Neural cell (in vitro differentiated cells): ENCODE results near the gene H1-8. TPM values are rescaled to one million over a fixed set of nuclear protein-coding genes. Genes with fewer than 3 reads are reported as not detected.

ENCODE experiments used
- H2AFZ ChIP-seq: fragments of 200-600, 300-800 bp; sonication (generic), shearing (Covaris generic); 2 replicates; pipeline ENCODE4 v1.6.0; 2014; ENCODE audit warnings: low read depth, mild to moderate bottlenecking, antibody characterized with exemption, low read length, moderate library complexity
- H3F3A ChIP-seq: fragments of 200-600 bp; shearing (Covaris generic); 2 replicates; pipeline ENCODE4 v1.6.1; 2016; ENCODE audit warnings: mild to moderate bottlenecking, moderate library complexity, mixed read lengths, antibody characterized with exemption, low read length; ENCODE audit not compliant: insufficient read depth, poor library complexity, severe bottlenecking
- H3K27ac ChIP-seq: fragments of 200-600, 300-800 bp; sonication (generic), shearing (Covaris generic); 2 replicates; pipeline ENCODE4 v1.5.1; 2014; ENCODE audit warnings: mild to moderate bottlenecking, low read length, moderate library complexity
- H3K27me3 ChIP-seq: fragments of 300-800, 200-600 bp; sonication (generic), shearing (Covaris generic); 2 replicates; pipeline ENCODE4 v1.6.0; 2014; ENCODE audit warnings: mild to moderate bottlenecking, low read depth, low read length, moderate library complexity; ENCODE audit not compliant: insufficient read depth
- H3K36me3 ChIP-seq: fragments of 300-800, 200-600 bp; sonication (generic), shearing (Covaris generic); 2 replicates; pipeline ENCODE4 v1.5.1; 2014; ENCODE audit warnings: mild to moderate bottlenecking, antibody characterized with exemption, low read length, moderate library complexity; ENCODE audit not compliant: insufficient read depth
- H3K4me2 ChIP-seq: fragments of 300-800, 200-600 bp; sonication (generic), shearing (Covaris generic); 2 replicates; pipeline ENCODE4 v1.6.0; 2014; ENCODE audit warnings: mild to moderate bottlenecking, low read length
- H3K4me3 ChIP-seq: fragments of 300-800, 200-600 bp; sonication (generic), shearing (Covaris generic); 2 replicates; pipeline ENCODE4 v1.5.1; 2014; ENCODE audit warnings: mild to moderate bottlenecking, low read length, moderate library complexity
- H3K79me2 ChIP-seq: fragments of 200-600 bp; shearing (Covaris generic); replicated peaks from 2 replicates; pipeline ENCODE4 v1.6.0; 2014; ENCODE audit warnings: mild to moderate bottlenecking, low read length, moderate library complexity; ENCODE audit not compliant: insufficient read depth
- H3K9ac ChIP-seq: fragments of 300-800, 200-600 bp; sonication (generic), shearing (Covaris generic); 2 replicates; pipeline ENCODE4 v1.6.1; 2016; ENCODE audit warnings: mild to moderate bottlenecking, low read length, mixed read lengths
- H3K9me2 ChIP-seq: fragments of 200-600 bp; shearing (Covaris generic); 2 replicates; pipeline ENCODE4 v1.6.1; 2016; ENCODE audit warnings: mild to moderate bottlenecking, low read length, mixed read lengths; ENCODE audit not compliant: insufficient read depth
- H3K9me3 ChIP-seq: fragments of 200-600, 300-800 bp; sonication (generic), shearing (Covaris generic); 2 replicates; pipeline ENCODE4 v1.6.1; 2016; ENCODE audit warnings: mild to moderate bottlenecking, mixed run types, low read length, moderate library complexity, mixed read lengths
- H4K20me1 ChIP-seq: fragments of 200-600 bp; shearing (Covaris generic); 2 replicates; pipeline ENCODE4 v1.6.1; 2016; ENCODE audit warnings: mild to moderate bottlenecking, mixed run types; ENCODE audit not compliant: insufficient read depth
- CTCF ChIP-seq: fragments of 450-650 bp; IDR thresholded peaks from 2 replicates; pipeline ENCODE4 v1.5.1; 2014; ENCODE audit warnings: antibody characterized with exemption, mild to moderate bottlenecking, moderate library complexity; ENCODE audit not compliant: poor library complexity, severe bottlenecking
- EP300 ChIP-seq: fragments of 450-650 bp; conservative IDR thresholded peaks from 2 replicates; pipeline ENCODE4 v1.6.1; 2014; ENCODE audit warnings: antibody characterized with exemption, mild to moderate bottlenecking, moderate library complexity; ENCODE audit not compliant: poor library complexity, severe bottlenecking
- EZH2 ChIP-seq: fragments of 200-600, 300-800 bp; shearing (Covaris generic), sonication (generic); IDR thresholded peaks from 2 replicates; pipeline ENCODE4 v1.6.1; 2014; ENCODE audit warnings: antibody characterized with exemption, low read length, borderline replicate concordance, mild to moderate bottlenecking; ENCODE audit not compliant: insufficient read depth, poor library complexity, severe bottlenecking
- MXI1 ChIP-seq: fragments of 450-650 bp; conservative IDR thresholded peaks from 2 replicates; pipeline ENCODE4 v1.6.1; 2014; ENCODE audit warnings: antibody characterized with exemption, mild to moderate bottlenecking; ENCODE audit not compliant: poor library complexity, severe bottlenecking
- POLR2AphosphoS5 ChIP-seq: IDR thresholded peaks from 2 replicates; pipeline ENCODE4 v1.6.1; 2012
- RAD21 ChIP-seq: fragments of 450-650 bp; conservative IDR thresholded peaks from 2 replicates; pipeline ENCODE4 v1.6.1; 2014; ENCODE audit warnings: antibody characterized with exemption, mild to moderate bottlenecking, moderate library complexity
- REST ChIP-seq: IDR thresholded peaks from 2 replicates; pipeline ENCODE4 v1.6.1; 2012; ENCODE audit warnings: borderline replicate concordance
- SMC3 ChIP-seq: fragments of 450-650 bp; conservative IDR thresholded peaks from 2 replicates; pipeline ENCODE4 v1.6.1; 2014; ENCODE audit warnings: antibody characterized with exemption, mild to moderate bottlenecking, moderate library complexity; ENCODE audit not compliant: poor library complexity
- TAF1 ChIP-seq: IDR thresholded peaks from 2 replicates; pipeline ENCODE4 v1.6.1; 2012; ENCODE audit warnings: low read depth
- polyA plus RNA-seq: library from polyadenylated mRNA; depleted of rRNA; stranded (reverse); fragments of >200 nt; gene quantifications from 2 replicates; pipeline ENCODE4 v1.2.3, GENCODE V29; 2014

Gene H1-8
- polyA plus RNA-seq, 1 donor from 2014 or later, result not detected

- Histone ChIP-seq H3K4me3 (no peak overlapping the region), H3K27me3 (no peaks in the 10 kb centered on the region), H4K20me1 (no peaks in the 10 kb centered on the region), H3K9ac (no peak overlapping the region), H3K9me3 (no peaks in the 10 kb centered on the region), H3K9me2 (no peaks in the 10 kb centered on the region), H2AFZ (no peak overlapping the region), H3K36me3 (no peaks in the 10 kb centered on the region), H3K4me2 (no peak overlapping the region), H3K27ac (no peak overlapping the region), H3F3A (no peaks in the 10 kb centered on the region), H3K79me2 (no peaks in the 10 kb centered on the region)
- TF ChIP-seq SMC3 (no peak), MXI1 (no peak), POLR2AphosphoS5 (no peak), TAF1 (no peak), REST (no peak), CTCF (no peak), EZH2 (no peak), RAD21 (no peak), EP300 (no peak)
These were observed 44.7 kb downstream of the H1-8 start for GRCh38 chr3:129587566-129588210.

GRCh38 chr3:129590215-129590614 lies 47.2 kb downstream of the H1-8 start:
- Histone ChIP-seq H3K9me3 (no peaks in the 10 kb centered on the region), H3K79me2 (no peaks in the 10 kb centered on the region), H4K20me1 (no peaks in the 10 kb centered on the region), H3F3A (no peaks in the 10 kb centered on the region), H3K27ac (no peak overlapping the region), H3K36me3 (no peaks in the 10 kb centered on the region), H3K4me2 (no peak overlapping the region), H2AFZ (no peak overlapping the region), H3K9me2 (no peaks in the 10 kb centered on the region), H3K4me3 (no peak overlapping the region), H3K27me3 (no peaks in the 10 kb centered on the region), H3K9ac (no peak overlapping the region)
- TF ChIP-seq MXI1, result no peak
- no peak for TF ChIP-seq CTCF
- no peak for TF ChIP-seq EP300
- no peak for TF ChIP-seq REST
- TF ChIP-seq SMC3, result no peak
- TF ChIP-seq TAF1, result no peak
- no peak for TF ChIP-seq POLR2AphosphoS5
- no peak for TF ChIP-seq EZH2
- no peak for TF ChIP-seq RAD21
